Nephron (organoid): ENCODE results near the gene SYNJ1.

ENCODE experiments used
- H3K27ac Mint-ChIP-seq, 3 experiments: 2 replicates each; pipeline ENCODE4 v1.8.0; 2020; ENCODE audit warnings: mixed read lengths in 3 of 3, mild to moderate bottlenecking in 2 of 3, moderate library complexity in 1 of 3
- H3K27me3 Mint-ChIP-seq: 2 replicates; pipeline ENCODE4 v1.8.0; 2021; ENCODE audit warnings: low read depth, mild to moderate bottlenecking, moderate library complexity, mixed read lengths
- H3K36me3 Mint-ChIP-seq: 2 replicates; pipeline ENCODE4 v1.8.0; 2020; ENCODE audit warnings: low read depth, mixed read lengths
- H3K4me1 Mint-ChIP-seq: 2 replicates; pipeline ENCODE4 v1.8.0; 2020; ENCODE audit warnings: mixed read lengths
- H3K4me3 Mint-ChIP-seq, 3 experiments: 2 replicates each; pipeline ENCODE4 v1.8.0; 2020; ENCODE audit warnings: mild to moderate bottlenecking in 3 of 3, mixed read lengths in 3 of 3, moderate library complexity in 2 of 3
- H3K9me3 Mint-ChIP-seq: 2 replicates; pipeline ENCODE4 v1.8.0; 2020; ENCODE audit warnings: mixed read lengths
- TF ChIP-seq, protein P1 (sequence below), 3 experiments: fragments of 200-600 bp; sonication (generic); IDR thresholded peaks; one replicate each; pipeline ENCODE4 v1.5.0; 2021; ENCODE audit warnings: antibody characterized with exemption in 3 of 3; ENCODE audit not compliant: unreplicated experiment in 3 of 3

SYNJ1 gene

DNA sequence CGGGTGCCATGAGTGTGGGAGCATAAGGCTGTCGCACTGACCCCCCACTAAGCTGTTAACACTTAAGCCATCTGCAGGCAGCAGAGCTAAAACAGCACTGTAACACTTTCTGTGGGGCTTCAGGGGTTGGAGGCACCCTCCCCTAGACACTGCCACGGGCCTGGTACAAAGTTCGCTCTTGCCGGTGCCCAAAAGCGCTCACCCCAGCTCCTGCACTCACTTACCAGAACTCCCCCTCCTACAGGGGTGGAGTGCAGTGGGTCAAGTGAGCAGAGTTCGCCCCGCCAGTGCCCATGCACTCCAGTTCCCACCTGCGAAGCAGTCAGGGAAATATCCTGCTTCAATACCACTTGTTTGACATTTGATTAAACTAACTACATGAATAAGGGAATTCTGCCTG, 69.3 kb downstream of the SYNJ1 start:
- Mint-ChIP-seq H3K4me3 (no peak overlapping the region), H3K4me1 (no peaks in the 10 kb centered on the region), H3K27me3 (no peaks in the 10 kb centered on the region), H3K36me3 (peaks cover 45% of the 10 kb centered on the region), H3K9me3 (peaks cover 7% of the 10 kb centered on the region), H3K27ac (peak overlapping the region in 1 of 3 experiments; percentile 48)
- TF ChIP-seq, protein P1, sequence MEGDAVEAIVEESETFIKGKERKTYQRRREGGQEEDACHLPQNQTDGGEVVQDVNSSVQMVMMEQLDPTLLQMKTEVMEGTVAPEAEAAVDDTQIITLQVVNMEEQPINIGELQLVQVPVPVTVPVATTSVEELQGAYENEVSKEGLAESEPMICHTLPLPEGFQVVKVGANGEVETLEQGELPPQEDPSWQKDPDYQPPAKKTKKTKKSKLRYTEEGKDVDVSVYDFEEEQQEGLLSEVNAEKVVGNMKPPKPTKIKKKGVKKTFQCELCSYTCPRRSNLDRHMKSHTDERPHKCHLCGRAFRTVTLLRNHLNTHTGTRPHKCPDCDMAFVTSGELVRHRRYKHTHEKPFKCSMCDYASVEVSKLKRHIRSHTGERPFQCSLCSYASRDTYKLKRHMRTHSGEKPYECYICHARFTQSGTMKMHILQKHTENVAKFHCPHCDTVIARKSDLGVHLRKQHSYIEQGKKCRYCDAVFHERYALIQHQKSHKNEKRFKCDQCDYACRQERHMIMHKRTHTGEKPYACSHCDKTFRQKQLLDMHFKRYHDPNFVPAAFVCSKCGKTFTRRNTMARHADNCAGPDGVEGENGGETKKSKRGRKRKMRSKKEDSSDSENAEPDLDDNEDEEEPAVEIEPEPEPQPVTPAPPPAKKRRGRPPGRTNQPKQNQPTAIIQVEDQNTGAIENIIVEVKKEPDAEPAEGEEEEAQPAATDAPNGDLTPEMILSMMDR (IDR thresholded peaks at IDR 0.05; ENCODE audit: unreplicated experiment in 3 of 3) = no peak

DNA sequence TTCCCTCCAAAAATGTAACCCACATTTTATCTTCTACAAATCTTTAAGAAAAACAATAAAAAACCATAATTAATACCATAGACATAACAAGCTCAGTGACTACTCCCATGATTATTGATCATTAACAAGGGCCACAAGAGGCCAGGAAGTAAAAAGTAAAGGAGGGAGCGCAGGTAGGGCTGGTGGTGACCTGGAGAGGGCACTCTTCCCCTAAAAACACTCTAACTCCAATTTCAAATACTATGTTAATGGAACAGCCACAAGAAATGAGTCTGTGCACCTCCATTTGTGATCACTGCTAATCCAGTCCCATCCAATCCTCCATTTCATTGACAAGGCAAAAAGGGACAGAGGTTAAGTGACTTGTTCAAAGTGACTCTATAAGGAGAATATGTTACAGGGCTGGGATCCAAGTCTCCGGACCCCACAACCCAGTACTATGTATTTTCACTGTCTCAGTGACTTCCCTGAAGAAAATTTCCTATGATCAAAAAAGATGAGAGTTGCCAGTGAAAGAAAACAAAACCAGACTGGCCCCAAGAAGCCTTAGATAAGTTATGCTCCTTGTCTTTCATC, 74.4 kb downstream of the SYNJ1 start:
- TF ChIP-seq, protein P1 (IDR thresholded peaks at IDR 0.05; ENCODE audit: unreplicated experiment in 3 of 3) = peak; percentile 53 to 65 (median 57)
- Mint-ChIP-seq H3K4me1 (no peaks in the 10 kb centered on the region), H3K4me3 (no peak overlapping the region), H3K9me3 (no peaks in the 10 kb centered on the region), H3K36me3 (peaks cover 11% of the 10 kb centered on the region), H3K27me3 (no peaks in the 10 kb centered on the region), H3K27ac (no peak overlapping the region)

DNA sequence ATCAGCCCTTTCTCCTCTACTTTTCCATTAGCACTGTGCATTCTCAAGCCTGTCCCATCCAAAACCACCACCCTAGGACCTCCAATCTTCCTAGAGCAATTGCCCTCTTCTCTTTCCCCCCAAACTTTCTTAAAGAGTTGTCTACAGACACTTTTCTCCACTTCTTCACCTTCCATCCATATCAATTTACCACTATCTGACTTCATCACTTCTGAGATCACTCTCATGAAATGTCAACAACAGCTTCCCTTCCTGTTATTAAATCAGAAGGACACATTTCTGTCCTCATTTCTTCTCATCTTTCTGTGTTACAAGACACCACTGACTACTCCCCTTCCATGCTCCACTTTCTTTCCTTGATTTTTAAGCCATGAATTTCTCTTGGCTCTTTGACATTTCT, 79.6 kb downstream of the SYNJ1 start:
- TF ChIP-seq, protein P1 (IDR thresholded peaks at IDR 0.05; ENCODE audit: unreplicated experiment in 3 of 3) = no peak
- peaks cover 7% of the 10 kb centered on the region for H3K27me3 Mint-ChIP-seq
- no peaks in the 10 kb centered on the region for H3K36me3 Mint-ChIP-seq
- no peaks in the 10 kb centered on the region for H3K9me3 Mint-ChIP-seq
- no peak overlapping the region for H3K27ac Mint-ChIP-seq
- H3K4me1 Mint-ChIP-seq = no peaks in the 10 kb centered on the region
- H3K4me3 Mint-ChIP-seq = no peak overlapping the region

DNA sequence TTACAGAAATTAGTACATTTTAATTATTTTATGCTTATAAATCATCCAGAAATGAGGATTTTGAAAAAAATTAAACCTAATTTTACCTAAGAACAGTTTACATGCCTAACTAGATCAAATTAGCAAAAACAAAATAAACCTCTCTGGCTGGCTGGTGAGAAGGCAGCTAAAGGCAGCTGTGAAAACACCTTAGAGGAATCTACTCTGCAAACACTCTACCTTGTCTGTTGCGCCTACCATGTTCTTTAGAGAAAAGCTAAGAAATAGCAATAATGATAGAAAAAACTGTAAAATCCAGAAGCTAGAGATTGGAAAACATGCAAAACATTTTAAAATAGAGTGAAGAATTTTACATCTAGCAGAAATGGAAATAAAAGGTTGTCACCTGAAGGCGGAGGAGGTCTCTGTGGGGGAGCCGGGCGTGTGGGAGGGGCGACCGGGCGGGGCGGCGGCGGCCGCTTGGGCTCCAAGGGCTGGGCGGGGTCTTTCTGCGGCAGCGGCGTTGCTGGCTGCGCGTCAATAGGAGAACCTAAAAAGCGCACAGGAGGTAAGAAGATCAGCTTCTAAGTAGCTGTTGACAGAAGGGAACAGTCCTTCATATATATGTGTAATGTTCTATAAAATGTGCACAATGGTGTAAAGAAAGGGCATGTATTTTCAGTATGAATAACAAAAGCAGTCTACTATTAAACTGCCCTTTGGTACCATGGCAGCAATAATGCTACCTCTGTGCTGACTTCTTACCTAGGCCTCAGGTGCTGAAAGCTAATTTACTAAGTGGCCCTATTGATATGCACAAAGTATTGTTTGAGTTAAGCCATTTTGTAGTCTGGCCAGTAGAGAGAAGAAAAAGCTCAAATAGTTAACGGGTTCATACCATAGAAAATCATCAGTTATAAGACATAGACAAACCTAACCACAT, 82.3 kb downstream of the SYNJ1 start:
- Mint-ChIP-seq H3K4me3 (peak overlapping the region; percentile 49 to 63 (median 58)), H3K4me1 (no peaks in the 10 kb centered on the region), H3K9me3 (no peaks in the 10 kb centered on the region), H3K27me3 (peaks cover 7% of the 10 kb centered on the region), H3K27ac (peak overlapping the region in 2 of 3 experiments; percentile 9 to 21), H3K36me3 (no peaks in the 10 kb centered on the region)
- TF ChIP-seq, protein P1 (IDR thresholded peaks at IDR 0.05; ENCODE audit: unreplicated experiment in 3 of 3) = no peak

DNA sequence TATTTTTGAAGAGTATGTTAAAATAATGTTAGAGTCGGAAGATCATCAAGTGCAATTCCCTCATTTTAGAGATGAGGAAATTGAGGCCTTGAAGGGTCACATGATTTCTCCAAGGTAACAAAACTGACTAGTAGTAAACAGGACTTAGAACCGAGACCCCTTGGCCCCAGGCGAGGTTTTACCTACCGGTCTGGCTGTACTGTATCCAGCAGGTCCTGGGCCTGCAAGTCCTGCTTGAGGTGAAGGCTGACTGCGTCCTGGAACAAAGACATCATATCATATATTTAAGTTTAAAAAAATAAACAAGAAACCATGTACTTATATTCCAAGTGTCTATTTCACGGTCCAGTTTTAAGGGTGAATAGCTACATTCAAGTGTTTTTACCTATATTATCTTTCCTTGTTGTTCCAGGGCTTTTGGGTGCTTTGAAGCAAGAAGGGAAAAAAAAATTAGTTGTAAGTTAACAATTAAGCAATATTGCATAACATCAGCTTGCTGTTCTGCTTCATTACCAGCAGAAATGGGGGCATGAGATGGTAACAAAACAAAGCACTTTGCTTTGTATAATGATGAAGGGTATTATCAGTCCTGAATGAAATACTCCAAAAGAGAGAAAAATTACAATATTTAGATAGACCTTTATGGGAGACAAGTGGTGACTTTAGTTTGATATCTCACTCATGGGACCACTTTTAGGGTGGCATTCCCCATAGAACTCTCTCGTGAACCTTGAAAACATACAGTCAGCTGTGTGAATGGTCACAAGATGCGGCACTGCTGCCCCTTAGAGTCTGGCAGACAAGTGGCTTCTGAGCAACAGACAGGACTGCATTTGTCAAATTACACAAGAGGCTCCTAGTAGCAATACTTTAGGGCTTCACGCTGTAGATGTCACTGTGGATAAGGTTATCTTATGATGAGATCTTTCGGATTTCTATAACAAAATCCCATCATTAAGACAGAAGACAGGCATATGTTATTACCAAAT, 85.8 kb downstream of the SYNJ1 start:
- Mint-ChIP-seq H3K4me1 (no peaks in the 10 kb centered on the region), H3K27ac (peak overlapping the region; percentile 69 to 96 (median 85)), H3K4me3 (peak overlapping the region in 1 of 3 experiments; percentile 23), H3K36me3 (peaks cover 8% of the 10 kb centered on the region), H3K9me3 (no peaks in the 10 kb centered on the region), H3K27me3 (peaks cover 7% of the 10 kb centered on the region)
- TF ChIP-seq, protein P1 (IDR thresholded peaks at IDR 0.05; ENCODE audit: unreplicated experiment in 3 of 3) = no peak
